GM20431 (cell line): Measurements from ENCODE around the gene AMPH.

Source experiments
- in situ Hi-C: fragments of 300-500 bp; cut with MseI, MboI; formaldehyde crosslinking; loops from one replicate; pipeline ENCODE4 v1.15.0; 2020; ENCODE audit warnings: low sequenced_read_pairs; ENCODE audit not compliant: unreplicated experiment

The AMPH gene

DNA sequence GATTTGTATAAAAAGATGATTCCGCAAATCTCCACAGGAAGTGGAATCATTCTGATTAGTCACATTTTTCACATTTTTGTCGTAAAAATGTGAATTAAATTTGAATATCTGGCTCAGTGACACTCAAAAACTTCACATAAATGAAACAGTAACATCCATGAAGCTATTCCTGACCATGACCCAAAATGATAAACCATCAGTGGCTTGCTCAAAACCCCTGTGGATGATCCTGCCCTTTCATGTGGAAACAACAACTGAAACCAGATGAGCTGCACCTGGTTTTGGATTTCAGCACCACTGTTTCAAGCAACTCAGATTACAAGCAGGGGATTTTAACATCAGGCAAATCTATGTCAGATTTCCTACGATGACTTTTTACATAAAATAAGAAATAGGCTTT is 80.3 kb downstream of the AMPH start:
- in situ Hi-C loops: no loop called here

DNA sequence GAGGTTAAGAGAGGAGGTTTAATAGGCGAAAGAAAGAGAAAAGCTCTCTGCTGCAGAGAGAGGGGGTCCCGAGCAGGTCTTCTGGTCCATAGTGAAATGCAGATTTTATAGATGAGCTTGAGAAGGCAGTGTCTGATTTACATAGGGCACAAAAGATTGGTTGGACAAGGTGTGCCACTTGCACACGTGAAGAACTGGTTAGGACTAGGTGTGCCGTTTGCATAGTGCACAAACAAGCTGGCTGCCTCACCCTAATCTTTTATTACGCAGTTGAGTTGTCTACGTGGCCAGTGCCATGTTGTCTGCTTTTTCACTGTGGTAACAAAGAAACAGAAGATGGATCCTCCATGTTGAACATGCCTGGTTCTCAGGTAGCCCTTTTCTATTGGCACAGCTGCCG is 82.6 kb downstream of the AMPH start:
- in situ Hi-C loops: no loop called here

DNA sequence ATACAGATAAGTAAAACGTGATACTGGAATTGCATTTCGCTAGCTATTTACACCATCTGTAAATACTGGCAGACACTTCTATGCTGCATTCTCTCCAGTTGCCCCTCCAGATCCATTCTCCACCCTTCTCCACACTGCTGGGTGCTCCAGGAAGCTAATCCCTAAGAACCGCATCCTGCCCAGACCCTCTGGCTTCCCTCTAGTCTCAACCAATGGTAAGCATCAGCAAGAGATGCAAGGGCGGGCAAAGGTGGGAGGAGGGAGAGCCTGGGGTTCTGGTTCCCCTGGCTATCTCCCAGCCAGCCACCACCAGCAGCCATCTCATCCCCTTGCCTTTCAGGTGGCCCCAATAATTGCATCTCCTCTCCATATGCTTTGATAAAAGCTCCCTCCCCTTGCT is 84.4 kb downstream of the AMPH start:
- in situ Hi-C loops: no loop called here

DNA sequence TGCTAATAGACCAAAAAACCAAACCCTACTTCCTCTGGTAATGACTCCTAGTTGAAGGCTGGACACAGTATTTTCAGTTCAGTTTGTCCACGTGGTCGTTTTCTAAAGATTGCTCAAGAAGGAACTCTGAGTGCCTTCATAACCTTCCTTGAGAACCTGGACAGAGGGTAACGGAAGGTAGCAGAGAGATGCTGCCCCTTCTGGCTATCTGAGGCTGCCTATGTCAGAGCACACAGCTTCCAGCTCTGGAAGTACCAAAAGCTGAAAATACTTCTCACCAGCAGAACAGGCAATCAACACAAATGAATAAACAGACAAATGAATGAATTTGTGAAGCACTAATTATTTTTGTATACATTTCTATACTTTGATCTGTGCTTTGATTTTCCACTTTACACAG is 85.2 kb downstream of the AMPH start:
- in situ Hi-C loops: no loop called here

DNA sequence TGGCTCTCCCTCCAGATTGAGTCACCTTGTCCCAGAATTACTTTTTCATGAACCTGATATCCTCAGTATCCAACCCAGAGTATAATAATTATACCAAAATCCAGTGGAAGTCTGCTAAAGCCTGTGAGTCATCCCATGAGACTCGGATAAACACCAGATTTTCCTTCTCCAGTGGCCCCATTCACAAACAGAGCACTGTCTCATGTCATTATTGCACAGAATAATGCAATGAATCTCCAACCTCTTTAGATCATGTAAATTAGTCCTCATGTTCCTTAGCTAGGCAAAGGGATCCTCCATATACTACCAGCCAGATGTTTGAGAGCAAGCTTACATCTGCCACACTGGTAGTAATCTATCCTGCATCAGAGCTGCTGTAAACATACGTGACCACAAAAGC is 89.0 kb downstream of the AMPH start:
- in situ Hi-C loops: no loop called here

DNA sequence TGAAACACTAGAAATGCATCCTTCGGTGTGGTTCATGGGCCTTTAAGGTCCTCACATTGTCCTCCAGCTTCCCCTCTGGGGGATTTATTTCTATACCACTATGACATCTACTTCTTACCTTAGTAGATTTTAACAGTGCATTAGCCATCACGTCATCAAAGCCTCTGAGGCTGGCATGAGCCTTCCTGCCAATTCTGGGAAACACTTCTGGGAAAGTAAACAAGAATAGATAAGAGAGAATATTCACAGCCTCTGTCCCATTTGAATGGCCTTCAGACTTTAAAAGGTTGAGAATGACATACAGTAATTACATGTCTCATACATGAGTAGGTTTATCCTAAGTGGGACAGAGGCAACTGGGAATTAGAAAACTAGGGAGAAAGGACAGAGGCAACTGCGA is 89.7 kb downstream of the AMPH start:
- in situ Hi-C loops: no loop called here

DNA sequence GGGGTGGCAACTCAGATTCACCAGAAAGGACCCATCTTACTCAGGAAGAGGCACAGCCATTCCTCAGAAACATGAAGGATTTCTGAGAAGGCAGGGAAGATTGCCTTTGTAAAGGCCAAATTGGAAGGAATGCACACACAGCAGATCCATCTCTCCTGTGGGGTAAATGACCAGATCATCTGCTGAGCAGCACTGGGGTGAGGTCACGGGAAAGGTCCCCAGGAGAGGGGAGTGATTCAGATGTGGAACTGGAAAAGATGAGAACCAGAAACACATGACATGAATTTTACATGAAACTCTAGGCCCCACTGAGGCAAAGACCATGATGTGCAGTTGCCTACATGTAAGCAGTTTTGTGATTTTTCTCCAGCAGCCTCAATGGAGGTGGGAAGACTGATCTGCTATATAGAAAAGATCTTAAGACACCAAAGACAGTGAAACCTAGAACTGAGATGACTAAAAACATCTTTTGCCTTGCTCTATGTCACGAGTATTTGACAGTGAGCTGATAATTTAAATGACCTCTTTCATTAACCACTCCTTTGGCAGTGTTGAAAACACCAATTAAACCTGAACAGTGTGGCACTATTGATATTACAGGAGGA is 91.6 kb downstream of the AMPH start:
- in situ Hi-C loops: no loop called here

DNA sequence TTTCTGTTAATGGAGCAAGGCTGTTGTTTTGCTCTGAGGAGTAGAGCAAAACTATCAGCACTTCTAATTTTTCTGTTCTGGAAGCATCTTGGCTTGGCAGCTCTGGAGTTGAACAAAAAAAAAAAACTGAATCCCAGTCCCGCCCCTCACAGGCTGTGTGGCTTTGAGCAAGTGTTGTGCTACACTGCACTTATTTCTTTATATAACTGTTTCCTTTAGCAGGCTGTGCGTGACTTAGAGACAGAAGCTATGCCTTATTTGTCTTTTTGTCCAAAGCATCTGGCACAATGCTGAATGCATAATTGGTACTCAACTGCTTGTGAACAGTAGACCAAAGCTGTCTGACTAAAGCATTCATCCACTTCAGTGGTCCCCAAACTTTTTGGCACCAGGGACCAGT is 96.1 kb downstream of the AMPH start:
- in situ Hi-C loops: no loop called here

DNA sequence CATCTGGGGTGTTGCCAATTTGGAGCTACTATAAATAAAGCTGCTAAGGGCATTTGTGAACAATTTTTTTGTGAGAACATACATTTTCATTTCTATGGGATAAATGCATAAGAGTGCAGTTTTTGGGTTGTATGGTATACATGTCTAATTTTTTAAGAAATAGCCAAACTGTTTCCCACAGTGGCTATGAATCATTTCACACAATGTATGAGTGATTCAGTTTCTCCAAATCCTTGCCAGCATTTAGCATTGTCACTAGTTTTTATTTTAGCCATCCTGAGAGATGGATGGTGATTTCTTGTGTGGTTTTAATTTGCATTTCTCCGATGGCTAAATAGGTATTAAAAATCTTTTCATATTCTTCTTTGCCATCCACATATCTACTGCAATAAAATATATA is 105.3 kb downstream of the AMPH start:
- in situ Hi-C loops: no loop called here

DNA sequence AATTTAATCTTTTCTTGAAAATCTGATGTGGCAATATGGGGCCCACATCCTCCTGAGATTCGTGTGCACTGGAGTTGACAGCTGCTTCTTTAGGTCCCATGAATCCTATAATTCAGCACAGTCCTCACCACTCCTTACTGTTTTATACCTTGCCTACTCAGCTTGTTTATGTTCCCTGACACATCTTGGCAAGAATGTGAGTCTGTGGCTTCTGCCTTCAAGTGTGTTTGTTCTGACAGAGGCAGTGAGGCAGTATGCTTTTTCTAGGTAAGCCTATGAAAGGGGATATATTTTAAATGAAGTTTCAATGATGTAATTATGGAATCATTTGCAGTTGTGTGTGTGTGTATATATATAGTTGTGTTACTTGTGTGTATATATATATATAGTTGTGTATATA is 106.4 kb downstream of the AMPH start:
- in situ Hi-C loops: no loop called here

DNA sequence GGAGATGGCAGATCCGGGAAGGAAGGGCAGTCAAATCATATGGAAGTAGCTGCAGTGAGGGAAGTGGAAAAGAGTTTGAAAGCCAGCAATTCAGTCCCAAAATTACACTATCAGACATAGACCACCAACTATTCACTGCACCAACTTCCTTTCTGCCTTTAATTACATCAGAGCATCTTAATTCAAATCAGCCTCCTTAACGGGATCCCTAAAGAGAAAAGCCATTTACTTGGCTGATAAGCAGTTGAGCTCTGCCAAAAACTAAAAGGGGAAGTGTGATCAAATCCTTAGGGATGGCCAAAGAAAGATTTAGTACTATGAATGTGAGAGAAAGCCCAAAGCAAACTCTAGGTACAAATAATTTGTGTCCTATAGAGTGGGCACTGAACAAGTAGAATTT is 110.4 kb downstream of the AMPH start:
- in situ Hi-C loops: no loop called here

DNA sequence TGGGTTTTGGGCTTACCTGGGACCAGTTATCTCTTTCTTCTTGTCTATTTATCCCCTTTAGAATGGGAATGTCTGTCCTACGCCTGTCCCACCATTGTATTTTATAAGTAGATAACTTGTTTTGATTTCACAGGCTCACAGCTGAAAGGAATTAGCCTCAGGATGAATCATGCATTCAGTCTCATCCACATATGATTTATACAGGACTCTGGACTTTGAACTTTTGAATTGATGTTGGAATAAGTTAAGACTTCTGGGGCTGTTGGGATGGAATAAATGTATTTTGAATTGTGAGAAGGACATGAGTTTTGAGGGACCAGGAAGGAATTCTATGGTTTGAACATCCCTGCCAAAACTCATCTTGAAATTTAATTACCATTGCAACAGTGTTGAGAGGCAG is 112.6 kb downstream of the AMPH start:
- in situ Hi-C loops: no loop called here

DNA sequence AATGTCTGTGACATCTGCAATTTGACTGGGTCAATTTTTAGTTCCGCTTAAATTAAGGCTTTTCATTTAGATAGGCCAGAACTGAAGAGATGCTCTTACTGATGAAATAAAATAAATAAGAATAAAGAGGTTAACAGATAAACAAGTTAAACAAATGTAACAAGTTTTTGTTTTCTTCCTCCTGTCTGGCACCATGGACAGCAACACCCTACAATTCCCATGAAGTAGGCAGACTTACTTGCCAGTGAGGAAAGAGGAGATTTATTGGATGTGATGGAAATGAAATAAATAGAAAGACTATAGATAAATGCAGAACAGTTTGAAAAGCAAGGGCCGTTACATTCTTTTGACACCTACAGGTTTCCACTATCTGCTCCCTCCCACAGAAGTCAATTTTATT is 118.5 kb downstream of the AMPH start:
- in situ Hi-C loops: no loop called here

DNA sequence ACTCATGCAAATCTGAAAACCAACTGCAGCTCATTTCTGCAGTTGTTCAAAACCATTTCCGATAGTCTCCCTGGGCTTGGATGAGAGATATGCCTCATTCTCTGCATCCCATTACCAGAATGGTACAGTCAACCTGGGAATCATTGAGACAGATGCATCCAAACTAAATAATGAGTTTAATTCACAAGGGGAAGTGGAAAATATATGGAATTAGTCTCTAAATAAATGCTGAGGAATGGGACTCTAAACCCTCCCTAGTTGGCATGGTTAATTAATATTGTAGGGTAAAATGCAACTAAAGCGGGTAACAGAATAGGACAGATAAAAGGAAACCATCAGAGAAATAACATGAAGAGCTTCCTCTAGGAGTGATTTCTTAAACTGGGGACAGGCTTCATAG is 118.9 kb downstream of the AMPH start:
- in situ Hi-C loops: no loop called here

DNA sequence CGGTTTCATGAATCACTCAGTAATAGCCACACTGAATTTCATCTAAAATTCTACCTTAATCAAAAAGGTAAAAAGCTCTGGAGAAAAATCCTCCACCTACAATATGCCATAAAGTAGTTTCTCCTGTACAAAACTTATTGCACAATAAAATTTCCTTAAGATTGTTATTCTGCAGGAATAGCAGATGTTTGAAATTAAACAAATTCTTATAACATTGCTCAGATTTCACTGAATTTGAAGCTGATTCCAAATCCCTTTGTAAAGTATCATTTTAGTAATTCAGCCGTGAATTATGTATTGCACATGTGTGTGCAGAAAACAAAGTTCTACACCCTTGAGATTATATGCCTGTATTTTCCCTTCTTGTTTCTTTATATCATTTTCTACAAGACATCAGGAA is 123.8 kb downstream of the AMPH start:
- in situ Hi-C loops: no loop called here

DNA sequence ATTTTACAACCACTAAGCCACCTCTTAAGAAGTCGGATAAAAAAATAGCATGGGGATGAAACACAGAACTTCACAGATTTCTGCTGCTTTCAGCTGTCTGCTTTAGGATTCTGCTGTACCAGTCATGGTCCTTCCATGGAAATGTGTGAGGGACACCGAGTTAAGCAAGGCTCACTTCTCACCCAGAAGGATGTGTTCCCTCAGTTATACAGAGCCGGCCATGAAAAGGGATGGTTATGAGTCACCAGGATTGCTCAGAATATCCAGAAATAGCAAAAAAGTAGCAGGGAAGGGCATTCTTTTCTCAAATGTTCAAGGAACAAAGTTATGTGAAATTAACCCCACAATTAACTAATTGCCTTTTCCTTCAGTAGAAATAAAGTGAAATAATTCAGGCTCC is 124.4 kb downstream of the AMPH start:
- in situ Hi-C loops: no loop called here

DNA sequence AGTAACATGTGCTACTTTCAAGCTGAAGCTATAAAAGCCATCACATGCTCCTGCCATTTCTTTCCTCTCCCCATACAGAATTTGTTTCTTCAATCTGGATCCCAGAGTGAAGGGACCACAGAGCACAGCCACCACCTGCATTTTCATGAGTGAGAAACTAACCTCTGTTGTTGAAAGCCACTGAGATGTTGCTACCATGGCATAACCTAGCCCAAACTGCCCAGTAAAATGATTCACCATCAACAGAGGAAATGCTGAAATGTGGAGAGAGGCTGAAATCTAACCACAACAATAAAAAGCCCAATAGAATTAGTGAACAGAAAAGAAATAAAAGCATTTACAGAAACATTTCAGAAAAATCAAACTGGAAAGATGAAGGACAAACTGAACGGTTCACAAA is 125.2 kb downstream of the AMPH start:
- in situ Hi-C loops: no loop called here

DNA sequence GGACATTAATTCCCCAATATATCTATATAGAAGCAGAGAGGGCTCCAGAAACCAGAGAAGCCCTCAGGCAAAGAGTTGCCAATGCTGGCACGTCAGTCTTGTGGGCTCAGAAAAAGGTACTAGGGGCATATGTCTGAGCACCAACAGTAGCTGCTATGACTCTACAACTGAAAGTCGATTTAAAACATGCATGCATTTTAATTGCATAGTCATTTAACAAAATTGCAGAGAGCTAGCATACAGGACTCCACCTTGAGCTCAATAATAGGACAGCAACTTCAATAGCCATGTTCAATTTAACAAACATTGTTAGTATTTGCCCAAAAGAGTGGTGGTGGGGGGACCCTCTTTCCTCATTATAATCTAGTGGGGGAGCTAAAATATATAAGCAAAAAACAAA is 126.5 kb downstream of the AMPH start:
- in situ Hi-C loops: no loop called here

DNA sequence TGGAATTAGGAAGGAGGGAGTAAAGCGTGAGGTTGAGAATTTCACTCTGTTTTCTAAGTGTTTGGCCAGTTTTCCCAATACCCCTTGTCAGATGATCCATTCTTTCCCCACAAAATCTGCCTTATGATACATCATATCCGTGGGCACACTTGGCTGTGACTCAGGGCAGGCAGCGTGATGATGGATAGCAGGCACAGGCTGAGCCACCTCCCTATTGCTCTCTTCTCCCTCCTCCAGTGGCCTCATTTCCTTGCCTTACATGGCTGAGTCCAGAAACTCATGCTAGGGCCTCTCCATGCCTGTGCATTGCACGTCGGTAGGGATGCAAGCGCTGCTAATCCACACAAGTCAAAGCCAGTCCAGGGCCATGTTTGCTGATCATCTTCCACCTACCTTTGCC is 128.3 kb downstream of the AMPH start:
- in situ Hi-C loops: no loop called here

DNA sequence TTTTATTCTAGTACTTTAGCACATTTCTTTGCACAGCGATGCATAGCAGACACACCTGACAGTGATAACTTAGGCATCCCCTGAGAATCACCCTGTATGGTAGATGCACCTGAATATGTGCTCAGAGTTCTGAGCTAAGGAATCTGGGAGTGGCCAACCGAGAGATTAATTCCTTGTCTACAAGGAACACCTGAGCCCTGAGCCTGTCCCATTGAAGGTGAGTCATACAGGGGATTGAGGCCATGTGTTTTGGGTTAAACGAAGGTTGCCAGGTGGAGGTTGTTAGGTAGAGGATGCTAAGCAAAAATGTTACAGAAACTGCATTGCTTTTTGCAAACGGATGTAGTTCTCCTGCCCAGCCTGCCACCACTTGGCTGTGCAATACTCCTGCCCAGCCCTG is 128.9 kb downstream of the AMPH start:
- in situ Hi-C loops: no loop called here

DNA sequence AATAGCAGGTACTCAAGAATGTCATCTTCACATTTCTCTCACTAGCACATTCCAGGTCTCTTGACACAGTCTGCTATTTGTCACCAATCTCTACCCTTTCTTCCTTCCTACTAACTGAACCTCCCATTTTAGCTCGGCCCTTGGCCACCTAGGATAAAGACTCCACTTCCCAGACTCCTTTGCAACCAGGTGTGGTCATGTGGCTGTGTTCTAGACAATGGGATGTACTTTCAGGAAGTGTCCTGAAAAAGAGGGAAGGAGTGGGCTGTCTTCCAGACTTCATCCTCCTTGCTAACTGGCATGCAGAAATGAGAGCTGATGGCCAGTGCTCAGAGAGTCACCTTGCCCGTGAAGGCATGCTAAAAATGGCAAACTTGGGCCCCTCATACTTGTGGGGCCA is 139.2 kb downstream of the AMPH start:
- in situ Hi-C loops: no loop called here

DNA sequence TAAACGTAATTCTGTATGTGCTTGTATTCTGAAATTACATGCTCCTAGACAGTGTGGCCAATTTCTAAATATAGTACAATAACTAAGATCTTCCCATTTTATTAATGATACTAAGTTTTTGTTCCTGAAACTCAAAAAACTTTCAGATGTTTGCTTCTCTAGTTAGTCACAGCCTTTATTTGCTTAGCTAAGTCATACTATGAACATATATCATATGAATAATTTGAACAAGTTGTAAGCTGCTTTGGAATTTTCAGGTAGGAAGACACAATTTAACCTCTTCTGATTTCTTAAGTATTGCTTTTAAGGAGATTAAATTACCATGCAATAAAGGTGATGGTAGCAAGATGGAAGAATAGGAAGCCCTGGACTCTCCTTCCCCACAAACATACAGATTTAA is 148.7 kb downstream of the AMPH start:
- in situ Hi-C loops: no loop called here

DNA sequence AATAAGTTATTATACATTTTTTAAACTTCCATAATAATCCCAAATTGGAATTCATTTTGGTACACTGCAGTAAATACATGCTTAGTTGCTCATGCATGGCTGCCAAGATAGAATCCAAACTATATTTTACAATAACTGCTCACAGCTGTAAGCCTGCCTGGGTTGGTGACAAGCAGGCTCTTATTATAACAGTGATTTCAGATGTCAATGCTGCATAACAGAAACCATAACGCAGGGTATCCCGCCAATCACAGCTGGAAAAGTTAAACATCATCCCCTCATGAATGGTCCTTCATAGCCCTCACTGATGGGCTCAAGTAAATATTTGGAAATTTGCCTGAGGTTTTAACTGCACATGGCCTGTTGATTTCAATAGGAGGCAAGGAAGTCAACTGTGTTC is 149.8 kb downstream of the AMPH start:
- in situ Hi-C loops: no loop called here
